Measurements from ENCODE around the gene SRRM4. TPM values are rescaled to one million over a fixed set of nuclear protein-coding genes. Genes with fewer than 3 reads are reported as not detected.

Gene SRRM4
- polyA plus RNA-seq, 1 experiment: not detected

DNA sequence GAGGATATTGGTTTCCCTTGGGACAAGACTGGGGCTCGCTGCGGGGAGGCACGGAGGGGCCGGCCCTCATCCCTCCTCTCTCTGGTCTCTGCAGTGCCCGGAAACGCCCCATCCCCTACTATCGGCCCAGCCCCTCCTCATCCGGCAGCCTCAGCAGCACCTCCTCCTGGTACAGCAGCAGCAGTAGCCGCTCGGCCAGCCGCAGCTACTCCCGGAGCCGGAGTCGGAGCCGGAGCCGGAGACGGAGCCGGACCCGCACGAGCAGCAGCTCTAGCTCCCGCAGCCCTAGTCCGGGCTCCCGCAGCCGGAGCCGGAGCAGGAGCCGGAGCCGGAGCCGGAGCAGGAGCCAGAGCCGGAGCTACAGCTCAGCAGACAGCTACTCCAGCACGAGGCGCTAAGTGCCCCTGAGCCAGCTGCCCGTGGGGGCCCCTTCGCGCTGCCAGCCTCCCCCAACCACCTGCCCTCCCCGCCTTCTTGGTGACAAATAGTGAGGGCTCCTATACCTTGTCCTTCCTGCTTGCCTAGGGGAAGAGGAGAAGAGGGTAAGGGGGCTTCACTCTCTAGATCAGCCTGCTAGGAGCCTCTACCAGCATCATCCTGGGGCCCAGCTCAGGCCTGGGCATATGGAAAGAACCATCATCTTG is 175.2 kb downstream of the SRRM4 start:
- no peak for DNase-seq (ENCODE audit: low read depth)
- POLR2A ChIA-PET: no interaction called here
- TF ChIP-seq, protein P1, sequence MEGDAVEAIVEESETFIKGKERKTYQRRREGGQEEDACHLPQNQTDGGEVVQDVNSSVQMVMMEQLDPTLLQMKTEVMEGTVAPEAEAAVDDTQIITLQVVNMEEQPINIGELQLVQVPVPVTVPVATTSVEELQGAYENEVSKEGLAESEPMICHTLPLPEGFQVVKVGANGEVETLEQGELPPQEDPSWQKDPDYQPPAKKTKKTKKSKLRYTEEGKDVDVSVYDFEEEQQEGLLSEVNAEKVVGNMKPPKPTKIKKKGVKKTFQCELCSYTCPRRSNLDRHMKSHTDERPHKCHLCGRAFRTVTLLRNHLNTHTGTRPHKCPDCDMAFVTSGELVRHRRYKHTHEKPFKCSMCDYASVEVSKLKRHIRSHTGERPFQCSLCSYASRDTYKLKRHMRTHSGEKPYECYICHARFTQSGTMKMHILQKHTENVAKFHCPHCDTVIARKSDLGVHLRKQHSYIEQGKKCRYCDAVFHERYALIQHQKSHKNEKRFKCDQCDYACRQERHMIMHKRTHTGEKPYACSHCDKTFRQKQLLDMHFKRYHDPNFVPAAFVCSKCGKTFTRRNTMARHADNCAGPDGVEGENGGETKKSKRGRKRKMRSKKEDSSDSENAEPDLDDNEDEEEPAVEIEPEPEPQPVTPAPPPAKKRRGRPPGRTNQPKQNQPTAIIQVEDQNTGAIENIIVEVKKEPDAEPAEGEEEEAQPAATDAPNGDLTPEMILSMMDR (IDR thresholded peaks at IDR 0.05; ENCODE audit: insufficient read depth, low read depth, low read length): no peak
- H3K4me3 ChIP-seq (ENCODE audit: low read depth, low read length): no peak overlapping the region
- no peaks in the 10 kb centered on the region for H3K27me3 ChIP-seq (ENCODE audit: control insufficient read depth, insufficient read depth, low read length)
- no peaks in the 10 kb centered on the region for H3K36me3 ChIP-seq (ENCODE audit: control insufficient read depth, insufficient read depth, low read length)
- CTCF ChIA-PET: no interaction called here

GRCh38 chr12:119157528-119157927 is 176.2 kb downstream of the SRRM4 start:
- TF ChIP-seq, protein P1 (IDR thresholded peaks at IDR 0.05; ENCODE audit: insufficient read depth, low read depth, low read length): no peak
- Histone ChIP-seq H3K36me3 (ENCODE audit: control insufficient read depth, insufficient read depth, low read length) (no peaks in the 10 kb centered on the region), H3K27me3 (ENCODE audit: control insufficient read depth, insufficient read depth, low read length) (0 out of 2 replicates have a peak, but pooled peaks cover under 1% of the 10 kb centered on the region), H3K4me3 (ENCODE audit: low read depth, low read length) (no peak overlapping the region)
- ChIA-PET CTCF (no interaction called here), POLR2A (no interaction called here)
- no peak for DNase-seq (ENCODE audit: low read depth)

DNA sequence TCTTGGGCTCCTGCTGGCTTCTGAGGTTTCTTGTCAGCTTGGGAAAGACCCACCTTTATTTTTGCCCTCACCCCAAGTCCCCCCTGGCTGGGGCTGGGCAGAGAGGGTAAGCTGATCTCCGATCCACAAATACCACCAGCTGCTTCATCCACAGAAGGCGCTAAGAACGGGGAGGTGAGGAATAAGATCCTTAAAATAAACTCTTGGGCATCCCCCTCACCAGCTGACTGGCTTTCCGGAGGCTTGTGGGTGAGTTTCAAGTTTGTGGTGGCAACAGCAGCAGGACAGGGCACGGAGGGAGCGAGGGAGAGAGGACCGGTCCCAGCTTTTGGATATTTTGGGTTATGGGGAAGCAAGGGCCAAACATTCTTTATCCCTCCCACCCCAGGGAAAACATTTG is 176.6 kb downstream of the SRRM4 start:
- H3K4me3 ChIP-seq (ENCODE audit: low read depth, low read length): no peak overlapping the region
- CTCF ChIA-PET: no interaction called here
- H3K27me3 ChIP-seq (ENCODE audit: control insufficient read depth, insufficient read depth, low read length): 0 out of 2 replicates have a peak, but pooled peaks cover 2% of the 10 kb centered on the region
- POLR2A ChIA-PET: no interaction called here
- TF ChIP-seq, protein P1 (IDR thresholded peaks at IDR 0.05; ENCODE audit: insufficient read depth, low read depth, low read length): no peak
- no peak for DNase-seq (ENCODE audit: low read depth)
- no peaks in the 10 kb centered on the region for H3K36me3 ChIP-seq (ENCODE audit: control insufficient read depth, insufficient read depth, low read length)

- no peak overlapping the region for H3K4me3 ChIP-seq (ENCODE audit: low read depth, low read length)
- CTCF ChIA-PET: no interaction called here
- H3K27me3 ChIP-seq (ENCODE audit: control insufficient read depth, insufficient read depth, low read length): 0 out of 2 replicates have a peak, but pooled peaks cover 2% of the 10 kb centered on the region
- H3K36me3 ChIP-seq (ENCODE audit: control insufficient read depth, insufficient read depth, low read length): no peaks in the 10 kb centered on the region
- TF ChIP-seq, protein P1 (IDR thresholded peaks at IDR 0.05; ENCODE audit: insufficient read depth, low read depth, low read length): no peak
- DNase-seq (ENCODE audit: low read depth): no peak
- POLR2A ChIA-PET: no interaction called here
Measured at GRCh38 chr12:119158402-119158801, 177.1 kb downstream of the SRRM4 start.

DNA sequence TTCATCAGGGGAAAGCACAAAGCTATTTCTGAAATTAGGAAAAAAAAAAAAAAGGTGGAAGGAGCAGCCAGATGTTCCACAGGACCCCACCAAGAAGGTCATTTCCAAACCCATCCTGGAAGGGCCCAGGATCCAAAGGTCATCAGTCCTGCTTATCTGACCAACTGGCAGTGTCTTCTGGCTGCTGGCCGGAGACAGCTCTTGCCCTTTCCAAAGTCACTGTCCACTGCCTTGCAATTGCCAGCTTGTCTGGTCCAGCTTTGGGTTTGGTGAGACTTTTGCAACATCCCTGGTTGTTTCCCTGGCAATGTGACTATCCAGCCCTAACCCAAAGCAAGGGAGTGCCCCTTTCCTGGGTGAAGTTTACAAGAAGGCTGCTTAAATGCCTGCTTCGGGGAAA is 178.5 kb downstream of the SRRM4 start:
- ChIA-PET CTCF (no interaction called here), POLR2A (no interaction called here)
- H3K27me3 ChIP-seq (ENCODE audit: control insufficient read depth, insufficient read depth, low read length): 0 out of 2 replicates have a peak, but pooled peaks cover 2% of the 10 kb centered on the region
- no peaks in the 10 kb centered on the region for H3K36me3 ChIP-seq (ENCODE audit: control insufficient read depth, insufficient read depth, low read length)
- no peak overlapping the region for H3K4me3 ChIP-seq (ENCODE audit: low read depth, low read length)
- no peak for DNase-seq (ENCODE audit: low read depth)
- TF ChIP-seq, protein P1 (IDR thresholded peaks at IDR 0.05; ENCODE audit: insufficient read depth, low read depth, low read length): no peak

Measured in BJ (cell line).